DOHH2 (cell line): ENCODE data around the gene DHX29.

ENCODE experiments used
- CTCF ChIP-seq: fragments of 200-600 bp; sonication (generic); IDR thresholded peaks from one replicate; pipeline ENCODE4 v1.5.1; 2014; ENCODE audit warnings: antibody characterized with exemption, mild to moderate bottlenecking, low read depth, low read length; ENCODE audit not compliant: poor library complexity, severe bottlenecking
- EZH2phosphoT487 ChIP-seq: fragments of 200-600 bp; sonication (generic); IDR thresholded peaks from 2 replicates; pipeline ENCODE4 v1.6.1; 2017; ENCODE audit warnings: borderline replicate concordance, mild to moderate bottlenecking, antibody characterized with exemption, low read length, moderate library complexity, mixed read lengths

- TF ChIP-seq CTCF (no peak), EZH2phosphoT487 (no peak)
Measured at GRCh38 chr5:55306641-55307382, 682 bp downstream of the DHX29 start.
